Chondrocyte (in vitro differentiated cells): ENCODE results near the gene ECI1. TPM values are rescaled to one million over a fixed set of nuclear protein-coding genes. Genes with fewer than 3 reads are reported as not detected.

Source experiments
- DNase-seq: peaks from one replicate; pipeline ENCODE4 v3.0.0; 2021; ENCODE audit warnings: mixed read lengths, low spot score
- H3K27ac Mint-ChIP-seq: one replicate; pipeline ENCODE4 v1.8.0; 2021; ENCODE audit warnings: mild to moderate bottlenecking, moderate library complexity, mixed read lengths; ENCODE audit not compliant: unreplicated experiment
- H3K27me3 Mint-ChIP-seq: 2 replicates; pipeline ENCODE4 v1.8.0; 2021; ENCODE audit warnings: low read depth, mixed read lengths
- H3K36me3 Mint-ChIP-seq: 2 replicates; pipeline ENCODE4 v1.8.0; 2021; ENCODE audit warnings: low read depth, mixed read lengths
- H3K4me1 Mint-ChIP-seq: 2 replicates; pipeline ENCODE4 v1.8.0; 2021; ENCODE audit warnings: low read depth, mild to moderate bottlenecking, mixed read lengths
- H3K4me3 Mint-ChIP-seq: one replicate; pipeline ENCODE4 v1.8.0; 2021; ENCODE audit warnings: mild to moderate bottlenecking, moderate library complexity, mixed read lengths; ENCODE audit not compliant: unreplicated experiment
- H3K9me3 Mint-ChIP-seq: 2 replicates; pipeline ENCODE4 v1.8.0; 2021; ENCODE audit warnings: low read depth, mixed read lengths
- CTCF ChIP-seq: fragments of 200-600 bp; sonication (generic); IDR thresholded peaks from 2 replicates; pipeline ENCODE4 v1.5.0; 2021; ENCODE audit warnings: antibody characterized with exemption, mild to moderate bottlenecking, moderate library complexity
- long read RNA-seq: library from polyadenylated mRNA; stranded (forward); transcript quantifications from one replicate; pipeline ENCODE4 v2.0.0, GENCODE V29; 2021
- total RNA-seq: library from RNA; stranded (reverse); gene quantifications from 3 replicates; pipeline ENCODE4 v1.2.1, GENCODE V29; 2021

ECI1 gene
- total RNA-seq, result 25.5 to 45.4 TPM (median 44.5 TPM) in 3 replicates
- long read RNA-seq, transcript ECI1-201 (7 exons, 1,541 nt), result major isoform, 33 of 50 reads
- long read RNA-seq, transcript ECI1-206 (6 exons, 961 nt), result minor isoform, 9 of 50 reads
- long read RNA-seq, partial matches to known transcripts, result 2 of 50 reads
- long read RNA-seq, other reads (novel, unspliced or antisense), result 3 of 50 reads

- peak within 1 kb of the TSS; percentile 86 for H3K4me3 Mint-ChIP-seq
Measured at GRCh38 chr16:2251296-2252111, at the start of gene ECI1. TSS of gene ECI1 (minus strand) at chr16:2251587. CDS start at chr16:2251566, 21 bp downstream.

GRCh38 chr16:2299915-2300192 is 48.5 kb upstream of the ECI1 start:
- H3K9me3 Mint-ChIP-seq, result no peaks in the 10 kb centered on the region
- H3K27me3 Mint-ChIP-seq, result no peaks in the 10 kb centered on the region
- peaks cover 2% of the 10 kb centered on the region for H3K36me3 Mint-ChIP-seq
- TF ChIP-seq CTCF, result no peak
- DNase-seq, result no peak
- no peaks in the 10 kb centered on the region for H3K4me1 Mint-ChIP-seq
- H3K27ac Mint-ChIP-seq, result no peak overlapping the region
- H3K4me3 Mint-ChIP-seq, result no peak overlapping the region

More at GRCh38 chr16:2251296-2252111, at the start of gene ECI1:
- peaks cover 16% of the 10 kb centered on the region for H3K4me1 Mint-ChIP-seq
- H3K27me3 Mint-ChIP-seq, result no peaks in the 10 kb centered on the region
- TF ChIP-seq CTCF, result peak; percentile 83
- H3K36me3 Mint-ChIP-seq, result peaks cover 14% of the 10 kb centered on the region
- peak within 1 kb of the TSS; percentile 94 for H3K27ac Mint-ChIP-seq
- no peaks in the 10 kb centered on the region for H3K9me3 Mint-ChIP-seq
- DNase-seq, result peak; percentile 96

- Mint-ChIP-seq H3K4me3 (no peak overlapping the region), H3K36me3 (peaks cover 2% of the 10 kb centered on the region), H3K9me3 (no peaks in the 10 kb centered on the region), H3K27me3 (no peaks in the 10 kb centered on the region), H3K4me1 (no peaks in the 10 kb centered on the region), H3K27ac (no peak overlapping the region)
- DNase-seq, result no peak
- no peak for TF ChIP-seq CTCF
Measured at GRCh38 chr16:2299121-2299914, 47.9 kb upstream of the ECI1 start.

GRCh38 chr16:2298621-2299020 is 47.2 kb upstream of the ECI1 start:
- no peaks in the 10 kb centered on the region for H3K9me3 Mint-ChIP-seq
- no peaks in the 10 kb centered on the region for H3K4me1 Mint-ChIP-seq

More at GRCh38 chr16:2298621-2299020, 47.2 kb upstream of the ECI1 start:
- no peak for DNase-seq
- H3K27ac Mint-ChIP-seq, result no peak overlapping the region
- no peaks in the 10 kb centered on the region for H3K27me3 Mint-ChIP-seq
- H3K4me3 Mint-ChIP-seq, result no peak overlapping the region
- H3K36me3 Mint-ChIP-seq, result peaks cover 2% of the 10 kb centered on the region
- TF ChIP-seq CTCF, result no peak
